ENCODE results near the gene PCNP. TPM values are rescaled to one million over a fixed set of nuclear protein-coding genes. Genes with fewer than 3 reads are reported as not detected.

Gene PCNP
- total and polyA plus RNA-seq, 2 donors (not counting 3 experiments of a cell fraction or from before 2014, with no cell fraction given) = 22.7 to 137 TPM

GRCh38 chr3:101618726-101619125 is 44.7 kb downstream of the PCNP start:
- ChIA-PET POLR2A (no interaction called here), CTCF (no interaction called here)
- BruUV-seq (replicated peaks) = no TSS peak
- Histone ChIP-seq H3K36me3 (ENCODE audit: control insufficient read depth in 2 of 2, extremely low read depth in 1 of 2, insufficient read depth in 2 of 2, low read length in 2 of 2) (no peaks in the 10 kb centered on the region), H3K9me3 (replicated peaks; ENCODE audit: control insufficient read depth, insufficient read depth, low read length) (no peaks in the 10 kb centered on the region), H2AFZ (ENCODE audit: low read depth, low read length) (no peak overlapping the region), H3K9me1 (replicated peaks; ENCODE audit: control insufficient read depth, extremely low read depth, insufficient read depth, low read length) (no peaks in the 10 kb centered on the region), H4K20me1 (replicated peaks; ENCODE audit: control insufficient read depth, extremely low read depth, insufficient read depth, low read length) (no peaks in the 10 kb centered on the region), H3K9ac (replicated peaks; ENCODE audit: extremely low read depth, insufficient read depth, low read length) (no peak overlapping the region), H3K4me3 (replicated peaks in 1 of 3; ENCODE audit: insufficient read depth in 1 of 3, low read depth in 1 of 3, low read length in 3 of 3) (no peak overlapping the region), H3K4me1 (ENCODE audit: control insufficient read depth, extremely low read depth, insufficient read depth, low read length) (no peaks in the 10 kb centered on the region), H3K27ac (ENCODE audit: insufficient read depth, low read depth, low read length) (no peak overlapping the region), H3K4me2 (ENCODE audit: insufficient read depth, low read length) (no peak overlapping the region), H3K79me2 (ENCODE audit: control insufficient read depth, insufficient read depth, low read length) (no peaks in the 10 kb centered on the region), H3K27me3 (ENCODE audit: control insufficient read depth in 2 of 2, insufficient read depth in 2 of 2, low read length in 2 of 2) (no peaks in the 10 kb centered on the region)
- dilution Hi-C loops (cut with MboI; ENCODE audit: extremely low pct_ligation_motif_present, low sequenced_read_pairs) = no loop called here
- TF ChIP-seq POLR2AphosphoS5 (IDR thresholded peaks at IDR 0.05; ENCODE audit: insufficient read depth, low read depth, low read length) = no peak
- TF ChIP-seq POLR2A (IDR thresholded peaks at IDR 0.05; ENCODE audit: low read depth, low read length) = no peak
- TF ChIP-seq FOS (IDR thresholded peaks at IDR 0.05; ENCODE audit: borderline replicate concordance, insufficient read depth, low read length) = no peak
- no peak for TF ChIP-seq MAX (IDR thresholded peaks at IDR 0.05; ENCODE audit: insufficient read depth, insufficient read length)
- TF ChIP-seq GATA2 (IDR thresholded peaks at IDR 0.05; ENCODE audit: insufficient read depth, insufficient read length, low read depth, low read length) = no peak
- TF ChIP-seq CTCF (IDR thresholded peaks at IDR 0.05; ENCODE audit: extremely low read depth in 1 of 2, insufficient read depth in 1 of 2, low read depth in 1 of 2, low read length in 2 of 2) = no peak
- no peak for TF ChIP-seq JUN (IDR thresholded peaks at IDR 0.05; ENCODE audit: borderline replicate concordance, insufficient read depth, insufficient read length, low read depth)
- no peak for TF ChIP-seq MYC (IDR thresholded peaks at IDR 0.05; ENCODE audit: low read depth, low read length)
- TF ChIP-seq EZH2 (IDR thresholded peaks at IDR 0.05; ENCODE audit: borderline replicate concordance, low read depth, low read length, severe bottlenecking) = no peak
- DNase-seq (ENCODE audit: low read depth, low spot score) = no peak
- intact Hi-C loops (cut with micrococcal nuclease) = no loop called here
- FAIRE-seq = no peak
